ENCODE results near the gene PRKX. TPM values are rescaled to one million over a fixed set of nuclear protein-coding genes. Genes with fewer than 3 reads are reported as not detected.
"Not testable (repeated sequence)": the region's sequence is repeated elsewhere in the genome, so short reads cannot be mapped to it uniquely, and the experiment has no call there.

Gene PRKX
- total RNA-seq, 1 experiment from 2014 or later: 20.5 TPM

- DNase-seq (ENCODE audit: low read depth, low spot score); H3K36me3 ChIP-seq (ENCODE audit: control insufficient read depth, insufficient read depth, low read length); H3K27ac ChIP-seq (ENCODE audit: low read length); H3K27me3 ChIP-seq (ENCODE audit: control insufficient read depth, insufficient read depth, low read length); CTCF ChIA-PET; H3K9me3 ChIP-seq (ENCODE audit: control insufficient read depth, insufficient read depth, low read depth, low read length); in situ Hi-C loops (cut with HindIII; ENCODE audit: low pct_unique_long_range_greater_than_20kb, low sequenced_read_pairs); POLR2A ChIA-PET; H3K4me3 ChIP-seq (ENCODE audit: low read depth in 2 of 2, low read length in 2 of 2); intact Hi-C loops (cut with micrococcal nuclease; ENCODE audit: unreplicated experiment); BruUV-seq (replicated peaks); ATAC-seq; H3K4me1 ChIP-seq (ENCODE audit: control insufficient read depth, insufficient read depth, low read length): not testable (repeated sequence)
- TF ChIP-seq, protein P1, sequence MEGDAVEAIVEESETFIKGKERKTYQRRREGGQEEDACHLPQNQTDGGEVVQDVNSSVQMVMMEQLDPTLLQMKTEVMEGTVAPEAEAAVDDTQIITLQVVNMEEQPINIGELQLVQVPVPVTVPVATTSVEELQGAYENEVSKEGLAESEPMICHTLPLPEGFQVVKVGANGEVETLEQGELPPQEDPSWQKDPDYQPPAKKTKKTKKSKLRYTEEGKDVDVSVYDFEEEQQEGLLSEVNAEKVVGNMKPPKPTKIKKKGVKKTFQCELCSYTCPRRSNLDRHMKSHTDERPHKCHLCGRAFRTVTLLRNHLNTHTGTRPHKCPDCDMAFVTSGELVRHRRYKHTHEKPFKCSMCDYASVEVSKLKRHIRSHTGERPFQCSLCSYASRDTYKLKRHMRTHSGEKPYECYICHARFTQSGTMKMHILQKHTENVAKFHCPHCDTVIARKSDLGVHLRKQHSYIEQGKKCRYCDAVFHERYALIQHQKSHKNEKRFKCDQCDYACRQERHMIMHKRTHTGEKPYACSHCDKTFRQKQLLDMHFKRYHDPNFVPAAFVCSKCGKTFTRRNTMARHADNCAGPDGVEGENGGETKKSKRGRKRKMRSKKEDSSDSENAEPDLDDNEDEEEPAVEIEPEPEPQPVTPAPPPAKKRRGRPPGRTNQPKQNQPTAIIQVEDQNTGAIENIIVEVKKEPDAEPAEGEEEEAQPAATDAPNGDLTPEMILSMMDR (IDR thresholded peaks at IDR 0.05): peak; percentile 7; the same call in 1 of the 2 replicates
Measured at GRCh38 chrX:3611744-3612143, 101.7 kb downstream of the PRKX start.

DNA sequence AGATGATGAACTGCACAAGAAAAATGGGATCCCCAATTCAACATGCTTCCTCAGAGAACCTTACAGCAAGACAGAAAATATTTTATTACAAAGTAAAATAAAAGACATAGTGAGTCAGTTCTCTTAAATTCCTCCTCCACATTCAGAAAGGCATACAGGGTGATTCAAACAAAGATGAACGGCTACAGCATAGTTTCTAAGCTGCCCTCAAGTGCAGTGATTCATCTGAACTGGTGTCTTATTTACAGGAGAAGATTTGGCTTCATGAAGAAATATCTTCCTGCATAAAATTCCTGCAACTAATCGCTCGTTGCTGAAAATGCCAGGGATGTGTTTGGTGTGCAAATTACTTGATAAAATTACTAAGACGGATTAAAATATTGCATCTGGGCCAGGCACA, 103.6 kb downstream of the PRKX start:
- no peak for TF ChIP-seq POLR2AphosphoS5 (IDR thresholded peaks at IDR 0.05; ENCODE audit: low read depth, low read length)
- TF ChIP-seq, protein P1 (IDR thresholded peaks at IDR 0.05): no peak
- TF ChIP-seq REST (IDR thresholded peaks at IDR 0.05; ENCODE audit: insufficient read depth in 1 of 2, low read depth in 2 of 2, low read length in 1 of 2): no peak
- no peak for TF ChIP-seq TCF7L2 (IDR thresholded peaks at IDR 0.05; ENCODE audit: low read depth, low read length)
- no peak for TF ChIP-seq SIN3A (IDR thresholded peaks at IDR 0.05; ENCODE audit: borderline replicate concordance, insufficient read depth, low read depth, low read length)
- DNase-seq (ENCODE audit: low read depth, low spot score) (no peak), ATAC-seq (no peak)
- CTCF ChIA-PET: no interaction called here
- POLR2A ChIA-PET: no interaction called here
- H3K4me3 ChIP-seq (ENCODE audit: low read depth in 2 of 2, low read length in 2 of 2): no peak overlapping the region
- no peak overlapping the region for H3K27ac ChIP-seq (ENCODE audit: low read length)
- intact Hi-C loops (cut with micrococcal nuclease; ENCODE audit: unreplicated experiment): no loop called here
- no peaks in the 10 kb centered on the region for H3K27me3 ChIP-seq (ENCODE audit: control insufficient read depth, insufficient read depth, low read length)
- in situ Hi-C loops (cut with HindIII; ENCODE audit: low pct_unique_long_range_greater_than_20kb, low sequenced_read_pairs): no loop called here
- no peaks in the 10 kb centered on the region for H3K4me1 ChIP-seq (ENCODE audit: control insufficient read depth, insufficient read depth, low read length)
- no peaks in the 10 kb centered on the region for H3K36me3 ChIP-seq (ENCODE audit: control insufficient read depth, insufficient read depth, low read length)
- H3K9me3 ChIP-seq (ENCODE audit: control insufficient read depth, insufficient read depth, low read depth, low read length): no peaks in the 10 kb centered on the region
- no TSS peak for BruUV-seq (replicated peaks)
